ENCODE results near the gene RGS3. TPM values are rescaled to one million over a fixed set of nuclear protein-coding genes. Genes with fewer than 3 reads are reported as not detected.

RGS3 gene
- polyA plus RNA-seq, 1 of the 3 experiments (the other 2 are of a cell fraction) = 50.6 TPM

- H3K9me3 ChIP-seq = no peaks in the 10 kb centered on the region
- ChIA-PET CTCF (interaction anchor here (1.2 kb wide), 1 partner anchor 116 kb away, joined by 3 read pairs; no protein-coding TSS in a partner anchor), POLR2A (interaction anchor here (0.6 kb wide), 1 partner anchor 563 kb away, joined by 3 read pairs; no protein-coding TSS in a partner anchor)
- no peaks in the 10 kb centered on the region for H3F3A ChIP-seq (replicated peaks; ENCODE audit: insufficient read depth)
- H2AFZ ChIP-seq (ENCODE audit: low read depth) = no peak overlapping the region
- no peak overlapping the region for H3K27ac ChIP-seq (ENCODE audit: low read depth in 2 of 2, low read length in 1 of 2)
- no peaks in the 10 kb centered on the region for H4K20me1 ChIP-seq (ENCODE audit: insufficient read depth)
- no peak overlapping the region for H3K4me3 ChIP-seq (ENCODE audit: low read depth in 2 of 2, low read length in 1 of 2)
- DNase-seq = no peak
- H3K36me3 ChIP-seq (replicated peaks in 1 of 2; ENCODE audit: control insufficient read depth in 1 of 2, insufficient read depth in 2 of 2, low read length in 1 of 2) = no peaks in the 10 kb centered on the region
- 88% methylated on average over 5 of the region's 5 CpGs for WGBS (ENCODE audit: low lambda C conversion rate)
- H3K4me1 ChIP-seq (ENCODE audit: control insufficient read depth in 1 of 2, insufficient read depth in 2 of 2, low read depth in 1 of 2, low read length in 1 of 2) = peaks cover 0 to 35% of the 10 kb centered on the region in 2 experiments; a peak in 1 of 4 replicates
- H3K79me2 ChIP-seq (ENCODE audit: insufficient read depth) = no peaks in the 10 kb centered on the region
- no peak for TF ChIP-seq NFIC (IDR thresholded peaks at IDR 0.05; ENCODE audit: borderline replicate concordance)
- TF ChIP-seq IRF3 (IDR thresholded peaks at IDR 0.05; ENCODE audit: low read depth, low read length) = no peak
- TF ChIP-seq USF2 (IDR thresholded peaks at IDR 0.05; ENCODE audit: borderline replicate concordance, low read depth, low read length) = no peak
- no peak for TF ChIP-seq ELF1 (IDR thresholded peaks at IDR 0.05)
- TF ChIP-seq CHD2 (IDR thresholded peaks at IDR 0.05; ENCODE audit: low read length, partially characterized antibody) = no peak
- no peak for TF ChIP-seq FOXJ3 (CRISPR knock-in tag; IDR thresholded peaks at IDR 0.05)
- no peak for TF ChIP-seq FOSL2 (IDR thresholded peaks at IDR 0.05; ENCODE audit: borderline replicate concordance, low read depth)
- TF ChIP-seq EZH2phosphoT487 (IDR thresholded peaks at IDR 0.05; ENCODE audit: borderline replicate concordance, low read depth) = no peak
- TF ChIP-seq FOXM1 (IDR thresholded peaks at IDR 0.05; ENCODE audit: low read depth) = no peak
- no peak for TF ChIP-seq POLR2AphosphoS5 (IDR thresholded peaks at IDR 0.05; ENCODE audit: low read depth, low read length)
- TF ChIP-seq JUND (IDR thresholded peaks at IDR 0.05) = no peak
- no peak for TF ChIP-seq SIN3A (IDR thresholded peaks at IDR 0.05; ENCODE audit: borderline replicate concordance, low read depth, low read length)
- TF ChIP-seq MXI1 (IDR thresholded peaks at IDR 0.05; ENCODE audit: low read depth, low read length) = no peak
- TF ChIP-seq USF1 (IDR thresholded peaks at IDR 0.05; ENCODE audit: borderline replicate concordance, low read depth) = no peak
- H3K27me3 ChIP-seq (ENCODE audit: insufficient read depth) = no peaks in the 10 kb centered on the region
- no peaks in the 10 kb centered on the region for H3K9me2 ChIP-seq
- no peak overlapping the region for H3K9ac ChIP-seq
- H3K4me2 ChIP-seq = no peak overlapping the region
These were observed 83.0 kb downstream of the RGS3 start for GRCh38 chr9:113546566-113546965.

GRCh38 chr9:113547501-113547900 lies 84.0 kb downstream of the RGS3 start:
- WGBS (ENCODE audit: low lambda C conversion rate) = 94% methylated on average over 5 of the region's 5 CpGs
- no peaks in the 10 kb centered on the region for H3K79me2 ChIP-seq (ENCODE audit: insufficient read depth)
- no peak overlapping the region for H3K4me3 ChIP-seq (ENCODE audit: low read depth in 2 of 2, low read length in 1 of 2)
- no peak for DNase-seq
- H3K9ac ChIP-seq = no peak overlapping the region
- no peaks in the 10 kb centered on the region for H4K20me1 ChIP-seq (ENCODE audit: insufficient read depth)
- H3K9me3 ChIP-seq = no peaks in the 10 kb centered on the region
- no peaks in the 10 kb centered on the region for H3K9me2 ChIP-seq
- peaks cover 0 to 34% of the 10 kb centered on the region in 2 experiments; a peak in 1 of 4 replicates for H3K4me1 ChIP-seq (ENCODE audit: control insufficient read depth in 1 of 2, insufficient read depth in 2 of 2, low read depth in 1 of 2, low read length in 1 of 2)
- no peak overlapping the region for H2AFZ ChIP-seq (ENCODE audit: low read depth)
- no peaks in the 10 kb centered on the region for H3K36me3 ChIP-seq (replicated peaks in 1 of 2; ENCODE audit: control insufficient read depth in 1 of 2, insufficient read depth in 2 of 2, low read length in 1 of 2)
- POLR2A ChIA-PET = no interaction called here
- no peak overlapping the region for H3K4me2 ChIP-seq
- no peaks in the 10 kb centered on the region for H3K27me3 ChIP-seq (ENCODE audit: insufficient read depth)
- CTCF ChIA-PET = no interaction called here
- H3K27ac ChIP-seq (ENCODE audit: low read depth in 2 of 2, low read length in 1 of 2) = no peak overlapping the region
- no peaks in the 10 kb centered on the region for H3F3A ChIP-seq (replicated peaks; ENCODE audit: insufficient read depth)
- TF ChIP-seq YY1 (IDR thresholded peaks at IDR 0.05; ENCODE audit: low read depth) (no peak), FOXJ3 (CRISPR knock-in tag; IDR thresholded peaks at IDR 0.05) (no peak), SIN3A (IDR thresholded peaks at IDR 0.05; ENCODE audit: borderline replicate concordance, low read depth, low read length) (no peak), SMC3 (IDR thresholded peaks at IDR 0.05; ENCODE audit: low read depth, low read length) (no peak), TCF12 (IDR thresholded peaks at IDR 0.05) (no peak), NRF1 (IDR thresholded peaks at IDR 0.05; ENCODE audit: low read depth, low read length) (no peak), EP300 (IDR thresholded peaks at IDR 0.05; ENCODE audit: borderline replicate concordance in 1 of 2, low read depth in 1 of 2, low read length in 1 of 2) (no peak), USF2 (IDR thresholded peaks at IDR 0.05; ENCODE audit: borderline replicate concordance, low read depth, low read length) (no peak), POLR2AphosphoS5 (IDR thresholded peaks at IDR 0.05; ENCODE audit: low read depth, low read length) (no peak), ZBTB33 (IDR thresholded peaks at IDR 0.05; ENCODE audit: borderline replicate concordance, low read depth) (no peak)
